GM15510 (cell line): Measurements from ENCODE around the gene MINPP1.

Source experiments
- POLR2A ChIP-seq: IDR thresholded peaks from 3 replicates; pipeline ENCODE4 v1.6.1; 2011; ENCODE audit warnings: borderline replicate concordance; ENCODE audit not compliant: insufficient read length; ENCODE audit errors: extremely low read depth

MINPP1 gene

GRCh38 chr10:87531908-87532622, 27.4 kb downstream of the MINPP1 start:
- no peak for TF ChIP-seq POLR2A

GRCh38 chr10:87532696-87533095, 28.0 kb downstream of the MINPP1 start:
- no peak for TF ChIP-seq POLR2A

GRCh38 chr10:87534173-87534858, 29.6 kb downstream of the MINPP1 start:
- TF ChIP-seq POLR2A = no peak

- TF ChIP-seq POLR2A = no peak
Measured at GRCh38 chr10:87538092-87539015, 33.7 kb downstream of the MINPP1 start.

- no peak for TF ChIP-seq POLR2A
Measured at GRCh38 chr10:87541114-87541513, 36.4 kb downstream of the MINPP1 start.

- no peak for TF ChIP-seq POLR2A
Measured at GRCh38 chr10:87544721-87545120, 40.0 kb downstream of the MINPP1 start.

- no peak for TF ChIP-seq POLR2A
Measured at GRCh38 chr10:87545783-87546182, 41.1 kb downstream of the MINPP1 start.

- no peak for TF ChIP-seq POLR2A
Measured at GRCh38 chr10:87546210-87546609, 41.5 kb downstream of the MINPP1 start.

GRCh38 chr10:87546971-87547413, 42.3 kb downstream of the MINPP1 start:
- TF ChIP-seq POLR2A = no peak

- TF ChIP-seq POLR2A = no peak
Measured at GRCh38 chr10:87547734-87548311, 43.1 kb downstream of the MINPP1 start.

GRCh38 chr10:87550741-87551140, 46.0 kb downstream of the MINPP1 start:
- no peak for TF ChIP-seq POLR2A

GRCh38 chr10:87551326-87551725, 46.6 kb downstream of the MINPP1 start:
- TF ChIP-seq POLR2A = no peak

- no peak for TF ChIP-seq POLR2A
Measured at GRCh38 chr10:87552248-87552929, 47.7 kb downstream of the MINPP1 start.

GRCh38 chr10:87557409-87557808, 52.7 kb downstream of the MINPP1 start:
- TF ChIP-seq POLR2A = no peak
